Transverse colon (tissue), 4 donors: ENCODE data around the gene TRPM3.

ENCODE experiments used
- EP300 ChIP-seq: sonication (generic); formaldehyde crosslinking; IDR thresholded peaks from one replicate; pipeline ENCODE4 v1.6.1; 2017; ENCODE audit warnings: antibody characterized with exemption, low read depth
- POLR2A ChIP-seq: fragments of 450-650 bp; IDR thresholded peaks from one replicate; pipeline ENCODE4 v1.6.1; 2016; ENCODE audit warnings: antibody characterized with exemption, mild to moderate bottlenecking, moderate library complexity
- POLR2AphosphoS5 ChIP-seq, 3 donors: sonication (generic); formaldehyde crosslinking; IDR thresholded peaks; one replicate each; pipeline ENCODE4 v1.6.1; 2016; ENCODE audit warnings: antibody characterized with exemption in 3 of 3
- TF ChIP-seq, protein P1 (sequence below), 5 experiments: fragments of 200-600 bp in 3 of 5; fragments of 450-650 bp in 2 of 5; sonication (generic) in 3 of 5; IDR thresholded peaks; 1 replicate in 2 of 5; 2 replicates in 3 of 5; pipeline ENCODE4 v1.5.1; 2016 to 2017; ENCODE audit warnings: antibody characterized with exemption in 5 of 5, inconsistent platforms in 3 of 5, mild to moderate bottlenecking in 2 of 5, moderate library complexity in 1 of 5

GRCh38 chr9:70579686-70580085 lies 541.7 kb downstream of the TRPM3 start:
- TF ChIP-seq POLR2A (no peak), EP300 (no peak), POLR2AphosphoS5 (IDR thresholded peaks at IDR 0.05) (no peak)
- TF ChIP-seq, protein P1, sequence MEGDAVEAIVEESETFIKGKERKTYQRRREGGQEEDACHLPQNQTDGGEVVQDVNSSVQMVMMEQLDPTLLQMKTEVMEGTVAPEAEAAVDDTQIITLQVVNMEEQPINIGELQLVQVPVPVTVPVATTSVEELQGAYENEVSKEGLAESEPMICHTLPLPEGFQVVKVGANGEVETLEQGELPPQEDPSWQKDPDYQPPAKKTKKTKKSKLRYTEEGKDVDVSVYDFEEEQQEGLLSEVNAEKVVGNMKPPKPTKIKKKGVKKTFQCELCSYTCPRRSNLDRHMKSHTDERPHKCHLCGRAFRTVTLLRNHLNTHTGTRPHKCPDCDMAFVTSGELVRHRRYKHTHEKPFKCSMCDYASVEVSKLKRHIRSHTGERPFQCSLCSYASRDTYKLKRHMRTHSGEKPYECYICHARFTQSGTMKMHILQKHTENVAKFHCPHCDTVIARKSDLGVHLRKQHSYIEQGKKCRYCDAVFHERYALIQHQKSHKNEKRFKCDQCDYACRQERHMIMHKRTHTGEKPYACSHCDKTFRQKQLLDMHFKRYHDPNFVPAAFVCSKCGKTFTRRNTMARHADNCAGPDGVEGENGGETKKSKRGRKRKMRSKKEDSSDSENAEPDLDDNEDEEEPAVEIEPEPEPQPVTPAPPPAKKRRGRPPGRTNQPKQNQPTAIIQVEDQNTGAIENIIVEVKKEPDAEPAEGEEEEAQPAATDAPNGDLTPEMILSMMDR (IDR thresholded peaks at IDR 0.05) = no peak
